Type B pancreatic cell (in vitro differentiated cells): ENCODE results near the gene KCNAB1. TPM values are rescaled to one million over a fixed set of nuclear protein-coding genes. Genes with fewer than 3 reads are reported as not detected.

ENCODE experiments used
- DNase-seq: peaks from one replicate; pipeline ENCODE4 v3.0.0; 2021; ENCODE audit warnings: mixed read lengths; ENCODE audit not compliant: unreplicated experiment; ENCODE audit errors: extremely low spot score
- H3K27ac Mint-ChIP-seq: 2 replicates; pipeline ENCODE4 v1.8.0; 2021; ENCODE audit warnings: mild to moderate bottlenecking, mixed read lengths
- H3K27me3 Mint-ChIP-seq: 2 replicates; pipeline ENCODE4 v1.8.0; 2021; ENCODE audit warnings: mixed read lengths
- H3K36me3 Mint-ChIP-seq: 2 replicates; pipeline ENCODE4 v1.8.0; 2021; ENCODE audit warnings: mixed read lengths
- H3K4me1 Mint-ChIP-seq: one replicate; pipeline ENCODE4 v1.8.0; 2021; ENCODE audit warnings: mixed read lengths; ENCODE audit not compliant: unreplicated experiment
- H3K4me3 Mint-ChIP-seq: 2 replicates; pipeline ENCODE4 v1.8.0; 2021; ENCODE audit warnings: mild to moderate bottlenecking, mixed read lengths
- H3K9me3 Mint-ChIP-seq: 2 replicates; pipeline ENCODE4 v1.8.0; 2021; ENCODE audit warnings: mixed read lengths
- CTCF ChIP-seq: fragments of 200-600 bp; sonication (generic); conservative IDR thresholded peaks from 2 replicates; pipeline ENCODE4 v1.5.0; 2021; ENCODE audit warnings: antibody characterized with exemption, mild to moderate bottlenecking
- total RNA-seq: library from RNA; stranded (reverse); gene quantifications from 2 replicates; pipeline ENCODE4 v1.2.1, GENCODE V29; 2021; ENCODE audit warnings: low replicate concordance

KCNAB1 gene
- total RNA-seq, 1 donor from 2014 or later: 6.1 TPM

GRCh38 chr3:156304406-156304805, 184.0 kb downstream of the KCNAB1 start:
- Mint-ChIP-seq H3K4me3 (no peak overlapping the region), H3K27me3 (no peaks in the 10 kb centered on the region), H3K27ac (no peak overlapping the region), H3K9me3 (no peaks in the 10 kb centered on the region), H3K4me1 (no peaks in the 10 kb centered on the region), H3K36me3 (no peaks in the 10 kb centered on the region)
- DNase-seq: no peak
- TF ChIP-seq CTCF: no peak

- H3K9me3 Mint-ChIP-seq: no peaks in the 10 kb centered on the region
- H3K27ac Mint-ChIP-seq: no peak overlapping the region
- no peak for TF ChIP-seq CTCF
- no peak for DNase-seq
- H3K4me1 Mint-ChIP-seq: no peaks in the 10 kb centered on the region
- H3K27me3 Mint-ChIP-seq: no peaks in the 10 kb centered on the region
- H3K36me3 Mint-ChIP-seq: no peaks in the 10 kb centered on the region
- no peak overlapping the region for H3K4me3 Mint-ChIP-seq
Measured at GRCh38 chr3:156305672-156306071, 185.3 kb downstream of the KCNAB1 start.

GRCh38 chr3:156307704-156308103, 187.3 kb downstream of the KCNAB1 start:
- Mint-ChIP-seq H3K4me1 (no peaks in the 10 kb centered on the region), H3K4me3 (no peak overlapping the region), H3K36me3 (no peaks in the 10 kb centered on the region), H3K9me3 (no peaks in the 10 kb centered on the region), H3K27ac (no peak overlapping the region), H3K27me3 (no peaks in the 10 kb centered on the region)
- no peak for TF ChIP-seq CTCF
- DNase-seq: no peak

GRCh38 chr3:156311431-156311830, 191.1 kb downstream of the KCNAB1 start:
- TF ChIP-seq CTCF: no peak
- DNase-seq: no peak
- H3K27ac Mint-ChIP-seq: no peak overlapping the region

GRCh38 chr3:156311930-156312329, 191.6 kb downstream of the KCNAB1 start:
- Mint-ChIP-seq H3K4me1 (no peaks in the 10 kb centered on the region), H3K4me3 (no peak overlapping the region), H3K27me3 (no peaks in the 10 kb centered on the region), H3K9me3 (no peaks in the 10 kb centered on the region), H3K36me3 (no peaks in the 10 kb centered on the region), H3K27ac (no peak overlapping the region)
- no peak for TF ChIP-seq CTCF
- DNase-seq: no peak

More at GRCh38 chr3:156311431-156311830, 191.1 kb downstream of the KCNAB1 start:
- Mint-ChIP-seq H3K27me3 (no peaks in the 10 kb centered on the region), H3K36me3 (no peaks in the 10 kb centered on the region), H3K9me3 (no peaks in the 10 kb centered on the region), H3K4me1 (no peaks in the 10 kb centered on the region), H3K4me3 (no peak overlapping the region)

- H3K27me3 Mint-ChIP-seq: no peaks in the 10 kb centered on the region
- no peaks in the 10 kb centered on the region for H3K36me3 Mint-ChIP-seq
- no peaks in the 10 kb centered on the region for H3K4me1 Mint-ChIP-seq
- DNase-seq: no peak
- H3K27ac Mint-ChIP-seq: no peak overlapping the region
- TF ChIP-seq CTCF: no peak
- H3K9me3 Mint-ChIP-seq: no peaks in the 10 kb centered on the region
- H3K4me3 Mint-ChIP-seq: no peak overlapping the region
Measured at GRCh38 chr3:156316076-156316475, 195.7 kb downstream of the KCNAB1 start.
